Stimulated activated CD8-positive, alpha-beta memory T cell treated with anti-CD3 and anti-CD28 coated beads, Interleukin-15, amount 100 ng/mL, for 24 hours (primary cell): ENCODE data around the gene TMEM134.
"Not testable (repeated sequence)": the region's sequence is repeated elsewhere in the genome, so short reads cannot be mapped to it uniquely, and the experiment has no call there.

Experiments
- DNase-seq: peaks from one replicate; pipeline ENCODE4 v3.0.0-alpha.2; 2020; ENCODE audit warnings: low read depth

The TMEM134 gene

DNA sequence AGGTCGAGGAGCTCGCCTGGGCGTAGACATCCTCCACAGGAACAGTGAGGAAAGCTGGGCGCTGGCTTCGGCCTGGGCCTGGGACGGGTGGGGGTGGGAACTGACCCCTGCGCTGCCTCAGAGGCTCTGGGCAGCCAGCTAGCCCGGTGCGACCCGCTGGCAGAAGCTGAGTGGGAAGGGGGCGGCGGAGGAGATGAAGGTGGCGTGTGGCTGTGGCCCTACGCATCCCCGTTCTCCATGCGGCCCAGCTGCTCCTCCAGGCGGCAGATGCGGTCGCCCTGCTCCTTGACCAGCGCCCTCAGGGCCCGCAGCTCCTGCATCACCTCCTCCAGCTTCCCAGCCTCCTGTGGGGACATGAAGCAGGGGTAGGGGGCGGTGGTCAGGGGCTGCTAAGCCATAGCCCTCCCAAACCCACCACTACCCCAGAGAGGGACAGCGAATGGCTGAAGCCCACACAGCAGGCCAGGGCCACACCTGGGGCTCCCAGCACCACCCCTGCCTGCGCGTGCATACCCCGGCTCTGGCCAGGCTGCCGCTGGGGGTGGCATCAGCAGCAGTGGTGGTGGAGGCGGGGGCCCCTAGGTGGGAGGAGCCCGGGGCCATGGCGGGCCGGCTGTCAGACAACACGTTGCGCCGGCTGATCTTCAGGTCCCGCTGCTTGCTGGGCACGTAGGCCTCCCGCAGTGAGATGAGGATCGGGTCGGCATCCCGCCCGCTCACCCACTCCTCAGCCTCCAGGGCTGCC is 30.7 kb downstream of the TMEM134 start:
- no peak for DNase-seq

- DNase-seq = no peak
These were observed 31.3 kb downstream of the TMEM134 start for GRCh38 chr11:67437809-67438157.

DNA sequence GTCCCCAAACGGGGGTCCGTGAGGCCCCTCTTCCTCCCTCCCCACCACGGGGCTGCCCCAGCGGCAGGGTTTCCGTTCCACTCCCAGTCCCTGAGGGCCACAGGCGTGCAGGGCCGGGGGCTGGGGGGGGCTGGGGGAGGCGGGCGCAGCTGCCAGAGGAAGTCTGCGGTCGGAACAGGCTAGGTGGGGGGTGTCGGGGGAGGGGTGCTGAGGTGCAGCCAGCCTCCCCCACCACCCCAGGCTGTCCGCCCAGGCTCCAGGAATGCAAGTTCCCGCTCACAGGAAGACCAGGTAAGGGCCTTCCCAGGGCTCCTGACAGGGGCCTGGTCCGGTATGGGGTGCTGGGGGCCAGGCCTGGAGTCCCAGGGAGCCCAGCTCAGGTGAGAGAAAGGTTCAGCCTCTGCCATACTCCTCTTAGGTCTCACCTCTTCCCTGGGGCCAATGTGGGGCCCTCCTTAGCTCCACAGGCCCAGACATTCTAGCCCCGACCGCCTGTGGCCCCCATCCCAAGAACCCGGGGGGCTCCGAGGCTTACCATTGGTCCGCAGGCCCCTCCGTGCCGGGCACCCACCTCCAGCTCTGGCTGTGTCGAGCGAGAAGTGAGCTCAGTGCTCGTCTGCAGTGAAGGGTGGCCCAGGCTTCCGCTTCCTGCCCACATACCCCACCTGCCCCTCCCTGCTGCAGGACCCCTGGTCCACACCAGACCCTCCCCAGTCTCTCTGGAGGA is 31.8 kb downstream of the TMEM134 start, which contains the start of gene PTPRCAP:
TSS of gene PTPRCAP (minus strand) at position 601 of the 727 bp plus-strand sequence. CDS start at position 538, 63 bp downstream.
- no peak for DNase-seq

DNA sequence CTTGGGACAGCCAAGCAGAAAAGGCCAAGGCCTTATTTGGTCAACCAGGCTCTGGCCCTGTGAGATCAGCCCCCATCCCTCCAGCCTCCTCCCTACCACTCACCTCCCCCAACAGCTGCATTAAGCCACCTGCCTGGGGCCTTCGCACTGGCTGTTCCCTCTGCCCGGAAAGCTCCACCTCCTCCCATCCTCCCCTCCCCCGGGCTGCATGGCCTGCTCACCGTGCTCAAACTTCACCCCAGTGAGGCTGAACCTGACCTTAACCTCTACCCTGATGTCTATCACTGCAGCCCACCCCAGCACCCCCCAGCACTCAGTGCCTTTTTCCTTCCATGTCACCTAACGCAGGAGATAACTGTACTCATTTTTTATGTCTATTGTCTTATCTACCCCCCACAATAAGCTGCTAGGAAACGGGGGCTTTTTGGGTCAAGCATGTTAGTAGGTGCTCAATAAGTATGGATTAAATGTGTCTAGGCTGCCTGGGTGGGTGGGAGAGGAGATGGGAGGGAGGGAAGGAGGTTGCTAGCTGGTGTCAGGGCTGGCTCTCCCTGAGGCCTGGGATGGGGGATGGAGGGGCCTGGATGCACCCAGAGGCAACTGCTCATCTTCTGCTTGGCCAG is 32.5 kb downstream of the TMEM134 start:
- no peak for DNase-seq

DNA sequence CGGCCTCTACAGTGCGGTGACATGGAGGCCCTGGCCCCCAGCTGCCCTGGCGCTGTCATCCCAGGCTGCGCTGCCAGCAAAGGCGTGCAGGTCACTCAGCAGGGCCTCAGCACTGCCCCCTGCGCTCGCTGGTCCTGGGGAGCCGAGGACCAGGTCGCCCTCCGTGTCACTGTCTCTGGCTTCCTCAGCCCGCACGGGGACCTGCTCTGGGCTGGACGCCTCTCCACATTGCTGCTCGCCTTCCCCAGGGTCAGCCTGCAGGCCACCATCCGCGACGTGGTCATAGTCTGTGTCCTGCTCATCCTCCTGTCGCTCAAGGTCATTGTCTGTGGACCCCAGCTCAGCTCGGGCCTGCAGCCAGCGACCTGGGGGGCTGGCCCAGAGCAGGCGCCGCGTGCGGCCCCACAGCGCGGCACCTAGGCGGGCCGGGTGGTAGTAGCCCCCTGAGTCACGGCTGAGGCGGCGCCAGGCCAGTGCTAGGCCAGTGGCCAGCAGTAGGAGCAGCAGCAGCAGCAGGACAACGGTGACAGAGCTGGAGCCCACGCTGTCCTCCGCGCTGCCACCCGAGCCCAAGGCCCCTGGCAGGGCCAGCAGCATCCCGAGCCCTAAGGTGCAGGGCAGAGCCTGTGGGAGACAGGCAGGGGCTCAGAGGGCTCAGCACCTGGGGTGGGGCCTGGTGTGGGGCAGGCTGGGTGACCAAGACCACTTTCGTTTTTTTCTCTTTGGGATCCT is 33.2 kb downstream of the TMEM134 start:
- no peak for DNase-seq

DNA sequence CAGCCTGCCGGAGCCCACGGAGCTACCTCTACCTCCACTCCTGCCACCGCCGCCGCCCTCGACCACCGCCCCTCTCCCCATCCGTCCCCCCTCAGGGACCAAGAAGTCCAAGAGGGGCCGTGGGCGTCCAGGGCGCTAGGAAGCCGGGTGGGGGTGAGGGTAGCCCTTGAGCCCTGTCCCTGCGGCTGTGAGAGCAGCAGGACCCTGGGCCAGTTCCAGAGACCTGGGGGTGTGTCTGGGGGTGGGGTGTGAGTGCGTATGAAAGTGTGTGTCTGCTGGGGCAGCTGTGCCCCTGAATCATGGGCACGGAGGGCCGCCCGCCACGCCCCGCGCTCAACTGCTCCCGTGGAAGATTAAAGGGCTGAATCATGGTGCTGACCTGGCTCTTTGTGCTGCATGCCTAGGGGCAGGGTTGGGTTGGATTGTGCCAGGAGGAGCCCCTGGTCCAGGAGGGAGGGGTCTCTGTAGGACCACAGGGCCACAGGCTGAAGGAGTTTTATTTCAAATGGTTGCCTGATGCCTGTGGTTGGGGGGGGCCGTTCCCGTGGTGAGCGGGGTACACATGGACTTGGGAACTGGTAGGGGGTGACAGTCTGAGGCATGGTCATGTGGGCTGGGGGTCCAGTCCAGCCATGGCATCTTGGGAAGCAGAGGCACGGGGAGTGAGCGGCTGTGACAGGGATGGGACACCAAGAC is 33.9 kb downstream of the TMEM134 start:
- DNase-seq = no peak

- no peak for DNase-seq
These were observed 34.6 kb downstream of the TMEM134 start for GRCh38 chr11:67434395-67434881.

GRCh38 chr11:67433536-67434394 is 35.3 kb downstream of the TMEM134 start:
- no peak for DNase-seq

- no peak for DNase-seq
These were observed 36.2 kb downstream of the TMEM134 start for GRCh38 chr11:67432655-67433349.

DNA sequence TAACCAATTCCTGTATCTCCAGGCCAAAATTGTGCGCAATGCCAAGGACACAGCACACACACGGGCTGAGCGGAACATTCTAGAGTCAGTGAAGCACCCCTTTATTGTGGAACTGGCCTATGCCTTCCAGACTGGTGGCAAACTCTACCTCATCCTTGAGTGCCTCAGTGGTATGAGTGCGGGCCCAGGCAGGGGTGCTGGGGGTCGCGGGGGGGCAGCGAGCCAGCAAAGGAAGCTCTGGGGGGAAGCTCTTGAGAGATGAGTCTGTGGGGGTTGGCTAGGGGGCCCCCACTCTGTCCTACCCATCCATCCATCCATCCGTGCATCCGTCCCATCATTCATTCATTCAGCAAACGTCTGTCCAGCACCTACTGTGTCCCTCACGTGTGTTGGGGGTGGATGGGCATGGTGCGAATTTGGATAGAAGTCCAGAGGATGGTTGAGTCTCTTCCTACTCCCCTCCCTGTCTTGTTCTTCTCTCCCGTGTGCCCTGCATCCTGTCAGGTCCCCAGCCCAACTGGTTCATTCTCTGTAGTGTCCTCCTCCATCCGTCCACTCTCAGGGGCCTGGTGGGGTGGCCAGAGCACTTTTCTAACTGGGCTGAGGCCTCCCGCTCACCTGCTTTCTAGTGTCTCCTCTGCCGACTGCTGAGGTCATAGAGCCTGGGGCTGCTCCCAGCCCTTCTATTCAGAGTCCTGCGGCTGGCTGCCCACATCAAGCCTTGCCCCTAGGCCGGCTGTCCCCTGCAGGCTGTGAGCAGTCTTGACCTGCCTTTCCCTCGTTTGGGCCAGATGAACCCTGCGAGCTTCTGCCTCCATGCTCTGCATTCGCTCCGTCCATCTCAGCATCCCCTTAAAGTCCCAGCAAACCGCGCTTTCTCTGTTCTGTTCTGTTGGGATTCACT is 37.5 kb downstream of the TMEM134 start:
- no peak for DNase-seq

DNA sequence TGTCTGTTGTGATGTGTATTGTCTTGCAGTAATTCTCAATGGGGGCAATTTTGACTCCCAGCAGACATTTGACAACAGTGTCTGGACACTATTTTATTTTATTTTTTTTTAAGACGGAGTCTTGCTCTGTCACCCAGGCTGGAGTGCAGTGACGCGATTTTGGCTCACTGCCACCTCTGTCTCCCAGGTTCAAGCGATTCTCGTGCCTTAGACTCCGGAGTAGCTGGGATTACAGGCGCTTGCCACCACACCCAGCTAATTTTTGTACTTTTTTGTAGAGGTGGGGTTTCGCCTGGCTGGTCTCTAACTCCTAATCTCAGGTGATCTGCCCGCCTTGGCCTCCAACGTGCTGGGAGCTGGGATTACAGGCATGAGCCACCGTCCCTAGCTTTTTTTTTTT is 39.3 kb downstream of the TMEM134 start:
- no peak for DNase-seq

DNA sequence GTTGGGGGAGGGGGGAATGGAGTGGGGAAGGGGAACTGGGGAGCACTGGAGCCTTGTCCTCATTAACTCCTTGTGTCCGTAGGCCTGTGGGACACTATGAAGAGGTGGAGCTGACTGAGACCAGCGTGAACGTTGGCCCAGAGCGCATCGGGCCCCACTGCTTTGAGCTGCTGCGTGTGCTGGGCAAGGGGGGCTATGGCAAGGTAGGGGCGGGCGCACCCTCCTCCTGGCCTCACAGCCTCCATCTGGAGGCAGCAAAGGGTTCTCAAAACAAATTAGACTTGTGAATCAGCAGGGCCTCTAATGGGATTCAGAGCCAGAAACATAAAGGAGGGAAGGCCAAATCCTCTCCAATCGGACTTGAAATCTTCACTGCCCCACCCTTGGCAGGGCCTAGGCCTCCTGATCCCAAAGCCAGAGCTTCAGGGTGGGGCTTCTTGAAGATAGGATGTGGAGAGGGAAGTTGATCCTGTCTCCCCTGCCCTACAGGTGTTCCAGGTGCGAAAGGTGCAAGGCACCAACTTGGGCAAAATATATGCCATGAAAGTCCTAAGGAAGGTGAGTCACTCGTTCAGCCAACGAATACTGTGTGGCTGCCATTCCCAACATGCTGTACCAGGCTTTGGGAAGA is 39.9 kb downstream of the TMEM134 start:
- no peak for DNase-seq

DNA sequence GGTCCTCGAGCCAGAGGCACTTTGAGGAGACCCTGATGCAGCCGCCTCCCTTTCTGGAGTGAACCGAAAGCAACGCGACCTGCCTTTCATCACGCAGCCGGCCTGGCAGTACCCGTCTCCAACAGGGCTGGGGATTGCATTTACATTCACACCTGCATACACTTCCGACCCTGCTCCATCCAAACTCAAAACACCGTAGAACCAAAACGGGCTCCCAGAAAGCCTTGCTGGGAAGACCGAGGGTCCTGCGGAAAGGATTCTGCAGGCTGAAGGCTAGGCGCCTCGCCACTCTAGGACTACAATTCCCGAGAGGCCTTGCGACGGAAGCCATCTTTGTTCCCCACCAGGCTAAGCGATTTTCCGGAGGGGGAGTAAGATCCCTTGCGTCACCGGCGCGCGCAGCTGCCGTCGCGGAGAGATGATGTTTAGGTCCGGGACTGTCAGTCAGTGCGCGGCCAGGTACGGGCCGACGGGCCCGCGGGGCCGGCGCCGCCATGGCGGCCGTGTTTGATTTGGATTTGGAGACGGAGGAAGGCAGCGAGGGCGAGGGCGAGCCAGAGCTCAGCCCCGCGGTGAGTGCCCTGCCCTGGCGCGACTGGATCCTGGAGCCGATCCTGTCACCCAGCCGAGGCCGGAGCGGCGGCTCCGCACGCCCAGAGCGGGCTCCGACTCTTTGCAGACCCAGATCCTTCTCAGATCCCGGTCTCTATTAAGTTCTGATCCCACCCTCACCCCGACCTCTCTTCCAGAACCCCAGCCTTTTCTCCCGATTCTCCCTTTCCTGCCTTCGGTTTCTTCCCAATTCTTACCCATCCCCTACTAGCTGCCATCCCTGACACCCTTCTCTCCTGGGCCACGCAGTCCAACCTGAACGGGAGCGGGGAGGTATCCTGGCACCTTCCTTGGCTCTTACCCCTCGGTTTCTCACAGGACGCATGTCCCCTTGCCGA is 40.7 kb downstream of the TMEM134 start, which contains the start of gene RPS6KB2:
TSS of gene RPS6KB2 (plus strand) at position 443 of the 950 bp plus-strand sequence. CDS start at position 495, 52 bp downstream.
- DNase-seq = peak; percentile 98

DNA sequence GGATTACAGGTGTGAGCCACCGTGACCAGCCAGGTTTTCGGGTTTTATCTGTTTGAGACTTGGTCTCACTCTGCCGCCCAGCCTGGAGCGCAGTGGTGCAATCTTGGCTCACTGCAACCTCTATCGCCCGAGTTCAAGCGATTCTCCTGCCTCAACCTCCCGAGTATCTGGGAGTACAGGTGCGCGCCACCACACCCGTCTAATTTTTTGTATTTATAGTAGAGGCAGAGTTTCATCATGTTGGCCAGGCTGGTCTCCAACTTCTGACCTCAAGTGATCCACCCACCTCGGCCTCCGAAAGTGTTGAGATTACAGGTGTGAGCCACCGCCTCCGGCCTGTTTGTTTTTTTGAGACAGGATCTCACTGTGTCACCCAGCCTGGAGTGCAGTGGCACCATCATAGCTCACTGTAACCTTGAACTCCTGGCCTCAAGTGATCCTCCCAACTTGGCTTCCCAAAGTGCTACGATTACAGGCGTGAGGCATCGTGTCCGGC is 41.6 kb downstream of the TMEM134 start:
- DNase-seq = not testable (repeated sequence)

DNA sequence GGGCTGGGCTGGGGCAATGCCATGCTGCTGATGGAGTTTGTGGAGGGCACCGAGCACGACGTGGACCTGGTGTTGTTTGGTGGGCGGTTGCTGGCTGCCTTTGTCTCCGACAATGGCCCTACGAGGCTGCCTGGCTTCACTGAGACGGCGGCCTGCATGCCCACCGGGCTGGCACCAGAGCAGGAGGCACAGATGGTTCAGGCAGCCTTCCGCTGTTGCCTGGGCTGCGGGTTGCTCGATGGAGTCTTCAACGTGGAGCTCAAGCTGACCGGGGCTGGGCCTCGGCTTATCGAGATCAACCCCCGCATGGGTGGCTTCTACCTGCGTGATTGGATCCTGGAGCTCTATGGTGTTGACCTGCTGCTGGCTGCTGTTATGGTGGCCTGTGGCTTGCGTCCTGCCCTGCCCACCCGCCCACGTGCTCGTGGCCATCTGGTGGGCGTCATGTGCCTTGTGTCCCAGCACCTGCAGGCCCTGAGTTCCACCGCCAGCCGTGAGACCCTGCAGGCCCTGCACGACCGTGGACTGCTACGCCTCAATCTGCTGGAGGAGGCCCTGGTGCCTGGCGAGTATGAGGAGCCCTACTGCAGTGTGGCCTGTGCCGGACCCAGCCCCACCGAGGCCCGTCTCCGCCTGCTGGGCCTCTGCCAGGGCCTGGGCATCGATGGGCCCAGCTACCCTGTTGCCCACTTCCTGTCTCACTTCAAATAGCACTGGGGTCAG is 45.0 kb downstream of the TMEM134 start:
- no peak for DNase-seq

DNA sequence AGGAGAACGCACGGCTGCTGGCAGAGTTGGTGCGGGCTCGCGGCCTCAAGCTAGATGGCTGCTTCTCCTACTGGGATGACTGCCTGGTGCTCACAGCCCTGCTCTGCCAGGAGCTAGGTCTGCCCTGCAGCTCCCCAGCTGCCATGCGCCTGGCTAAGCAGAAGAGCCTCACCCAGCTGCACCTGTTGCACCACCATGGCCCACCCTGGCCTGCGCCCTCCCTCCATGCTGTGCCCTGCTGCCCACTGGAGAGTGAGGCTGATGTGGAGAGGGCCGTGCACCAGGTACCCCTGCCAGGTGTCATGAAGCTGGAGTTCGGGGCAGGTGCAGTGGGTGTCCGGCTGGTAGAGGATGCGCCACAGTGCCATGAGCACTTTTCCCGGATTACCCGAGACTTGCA is 45.6 kb downstream of the TMEM134 start:
- DNase-seq = no peak
